ENCODE data around the gene NDUFA11.

- TF ChIP-seq CTCF (IDR thresholded peaks at IDR 0.05) (no peak), POLR2AphosphoS5 (IDR thresholded peaks at IDR 0.05) (no peak)
Observed at GRCh38 chr19:5890099-5890498, 13.5 kb downstream of the NDUFA11 start.

All from breast epithelium (tissue), 3 donors.